Measurements from ENCODE around the gene RRP7A.

Gene RRP7A

DNA sequence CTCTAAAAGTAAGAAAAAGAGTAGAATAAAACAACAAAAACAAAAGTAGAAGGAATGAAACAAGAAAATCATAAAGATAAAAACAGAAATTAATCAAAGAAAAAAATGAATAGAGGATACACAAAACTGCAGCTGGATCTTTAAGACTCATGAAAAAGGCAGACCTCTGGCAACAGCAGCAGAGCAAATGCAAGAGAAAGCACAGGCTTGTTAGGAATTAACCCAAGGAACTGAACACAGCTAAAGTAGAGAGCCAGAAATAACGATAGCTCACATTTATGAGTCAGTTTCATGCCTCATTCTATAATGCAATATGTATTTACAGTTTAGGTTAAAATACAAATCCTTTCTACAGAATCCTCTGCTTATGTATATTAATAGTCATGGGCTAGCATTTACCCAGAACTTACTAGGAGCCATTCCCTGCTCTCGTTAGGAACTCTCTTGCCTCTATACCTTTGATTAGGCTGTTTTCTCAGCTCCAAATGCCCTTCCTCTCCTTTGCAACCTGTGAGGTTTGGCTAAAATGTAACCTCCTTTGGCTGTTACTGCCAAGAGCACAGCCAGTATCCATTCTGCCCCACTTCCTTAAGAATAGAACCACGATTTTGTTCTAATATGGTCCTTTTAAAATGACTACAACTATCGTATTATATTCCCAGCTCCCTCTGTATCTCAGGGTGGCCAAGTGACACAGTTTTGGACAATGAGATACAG is 49.1 kb downstream of the RRP7A start:
- no peaks in the 10 kb centered on the region for H3K9me3 ChIP-seq (ENCODE audit: control insufficient read depth, insufficient read depth, low read depth, low read length)
- H3K36me3 ChIP-seq (ENCODE audit: control insufficient read depth, insufficient read depth, low read length): no peaks in the 10 kb centered on the region
- no peak overlapping the region for H3K9ac ChIP-seq (ENCODE audit: low read length)
- H3K4me3 ChIP-seq (ENCODE audit: low read depth, low read length): no peak overlapping the region
- no peak overlapping the region for H3K27ac ChIP-seq (ENCODE audit: low read depth, low read length)
- H3K4me1 ChIP-seq (ENCODE audit: control insufficient read depth, insufficient read depth, low read length): no peaks in the 10 kb centered on the region
- H3K27me3 ChIP-seq (ENCODE audit: control insufficient read depth, insufficient read depth, low read length): no peaks in the 10 kb centered on the region; the same call in 1 of the 2 replicates

DNA sequence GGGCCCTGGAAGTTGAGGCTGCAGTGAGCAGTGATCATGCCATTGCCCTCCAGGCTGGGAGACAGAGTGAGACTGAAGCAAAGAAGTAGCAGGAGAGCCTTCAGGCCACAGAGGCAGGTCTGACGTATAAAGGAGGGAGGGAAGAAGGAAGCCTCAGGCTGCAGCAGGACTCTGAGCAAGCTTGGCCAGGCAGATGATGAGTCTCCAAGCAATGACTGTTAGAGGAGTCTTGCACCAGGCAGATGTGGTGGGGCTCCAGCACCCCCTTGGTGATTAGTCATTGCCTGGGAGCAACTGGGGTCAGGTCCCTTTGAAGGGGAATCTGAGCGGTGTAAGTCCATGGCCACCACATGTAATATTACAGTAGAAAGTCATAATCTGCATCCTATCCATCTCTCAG is 50.8 kb downstream of the RRP7A start:
- H3K27me3 ChIP-seq (ENCODE audit: control insufficient read depth, insufficient read depth, low read length): no peaks in the 10 kb centered on the region; the same call in 1 of the 2 replicates
- no peak overlapping the region for H3K27ac ChIP-seq (ENCODE audit: low read depth, low read length)
- H3K9me3 ChIP-seq (ENCODE audit: control insufficient read depth, insufficient read depth, low read depth, low read length): no peaks in the 10 kb centered on the region
- H3K36me3 ChIP-seq (ENCODE audit: control insufficient read depth, insufficient read depth, low read length): no peaks in the 10 kb centered on the region
- H3K4me1 ChIP-seq (ENCODE audit: control insufficient read depth, insufficient read depth, low read length): no peaks in the 10 kb centered on the region
- no peak overlapping the region for H3K4me3 ChIP-seq (ENCODE audit: low read depth, low read length)
- no peak overlapping the region for H3K9ac ChIP-seq (ENCODE audit: low read length)

DNA sequence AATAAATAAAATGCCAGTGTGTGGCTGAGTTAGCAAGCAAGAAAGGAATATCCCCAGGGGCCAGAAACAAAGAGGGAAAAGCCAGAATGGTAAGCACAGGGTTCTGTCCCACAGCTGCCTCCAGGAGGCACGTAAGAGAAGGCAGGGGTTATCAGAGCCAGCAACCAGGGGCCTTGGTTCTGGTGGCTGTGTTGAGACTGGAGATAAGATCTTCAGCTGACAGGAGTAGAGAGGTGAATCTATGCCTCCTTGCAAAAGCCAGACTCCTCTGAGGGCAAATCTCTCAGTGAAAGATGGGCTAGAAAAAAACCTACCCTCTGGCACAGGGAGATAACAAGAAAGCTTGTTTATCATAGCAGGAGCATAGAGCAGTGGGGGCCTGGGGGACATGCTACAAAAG is 57.6 kb downstream of the RRP7A start:
- Histone ChIP-seq H3K27ac (ENCODE audit: low read depth, low read length) (no peak overlapping the region), H3K9me3 (ENCODE audit: control insufficient read depth, insufficient read depth, low read depth, low read length) (no peaks in the 10 kb centered on the region), H3K4me3 (ENCODE audit: low read depth, low read length) (no peak overlapping the region), H3K27me3 (ENCODE audit: control insufficient read depth, insufficient read depth, low read length) (no peaks in the 10 kb centered on the region), H3K9ac (ENCODE audit: low read length) (no peak overlapping the region), H3K4me1 (ENCODE audit: control insufficient read depth, insufficient read depth, low read length) (peaks cover 30% of the 10 kb centered on the region), H3K36me3 (ENCODE audit: control insufficient read depth, insufficient read depth, low read length) (no peaks in the 10 kb centered on the region)

DNA sequence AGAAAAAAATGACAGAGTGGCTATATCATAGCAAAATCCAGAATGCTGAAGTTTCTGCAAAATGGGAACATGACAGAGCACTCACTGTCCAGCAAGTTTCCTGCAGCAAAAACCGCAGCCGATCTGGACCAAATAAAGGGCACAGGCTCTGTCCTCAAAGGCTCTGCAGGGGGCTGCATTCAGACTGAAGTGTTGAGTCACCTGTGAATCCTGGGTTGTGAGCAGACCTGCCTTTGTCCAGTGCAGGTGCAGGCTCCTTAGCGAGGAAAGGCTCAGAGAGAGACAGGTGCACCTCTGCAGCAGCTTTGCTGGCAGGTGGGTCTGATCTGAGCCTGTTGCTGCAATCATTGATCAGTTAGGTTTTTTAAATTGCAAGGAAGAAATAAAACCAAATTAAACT is 58.1 kb downstream of the RRP7A start:
- no peak overlapping the region for H3K27ac ChIP-seq (ENCODE audit: low read depth, low read length)
- H3K9ac ChIP-seq (ENCODE audit: low read length): no peak overlapping the region
- H3K9me3 ChIP-seq (ENCODE audit: control insufficient read depth, insufficient read depth, low read depth, low read length): no peaks in the 10 kb centered on the region
- H3K4me3 ChIP-seq (ENCODE audit: low read depth, low read length): no peak overlapping the region
- H3K4me1 ChIP-seq (ENCODE audit: control insufficient read depth, insufficient read depth, low read length): peaks cover 30% of the 10 kb centered on the region
- H3K36me3 ChIP-seq (ENCODE audit: control insufficient read depth, insufficient read depth, low read length): no peaks in the 10 kb centered on the region
- H3K27me3 ChIP-seq (ENCODE audit: control insufficient read depth, insufficient read depth, low read length): no peaks in the 10 kb centered on the region
